Measurements from ENCODE around the gene C12orf56. TPM values are rescaled to one million over a fixed set of nuclear protein-coding genes. Genes with fewer than 3 reads are reported as not detected.
A peak's percentile ranks its signal among the peaks of the same experiment; 100 is the strongest.
"Not testable (repeated sequence)": the region's sequence is repeated elsewhere in the genome, so short reads cannot be mapped to it uniquely, and the experiment has no call there.

The C12orf56 gene
- total and polyA plus RNA-seq, 7 experiments from 2014 or later: 0.10 to 0.34 TPM; not detected in 5

- H3K27ac ChIP-seq (ENCODE audit: low read depth, low read length); H3K27me3 Mint-ChIP-seq; H3K27me3 ChIP-seq (ENCODE audit: control insufficient read depth in 2 of 2, insufficient read depth in 2 of 2, low read length in 2 of 2); DNase-seq; intact Hi-C loops (cut with micrococcal nuclease); POLR2A ChIA-PET; H3K4me3 ChIP-seq (ENCODE audit: low read length); H3K9me3 ChIP-seq (ENCODE audit: control insufficient read depth in 2 of 3, low read length in 3 of 3); ATAC-seq; H3K9me3 Mint-ChIP-seq; H3K4me3 Mint-ChIP-seq; CTCF ChIA-PET: not testable (repeated sequence)
- H3K27ac Mint-ChIP-seq: peak overlapping the region in 1 of 9 donors; percentile 88
- peaks cover 0 to 25% (median 14%) of the 10 kb centered on the region in 5 donors for H3K36me3 Mint-ChIP-seq
- peaks cover 17 to 52% (median 41%) of the 10 kb centered on the region in 7 donors for H3K4me1 Mint-ChIP-seq
- Histone ChIP-seq H3K36me3 (ENCODE audit: control insufficient read depth in 2 of 3, insufficient read depth in 3 of 3, low read length in 3 of 3) (peaks cover 0 to 22% (median 0%) of the 10 kb centered on the region in 3 experiments), H3K4me1 (ENCODE audit: control insufficient read depth in 2 of 2, insufficient read depth in 2 of 2, low read length in 2 of 2) (peaks cover 8 to 19% of the 10 kb centered on the region in 2 donors)
Observed at GRCh38 chr12:64217643-64218042, 172.9 kb downstream of the C12orf56 start.

GRCh38 chr12:64216239-64216638 is 174.3 kb downstream of the C12orf56 start:
- Histone ChIP-seq H3K27me3 (ENCODE audit: control insufficient read depth in 2 of 2, insufficient read depth in 2 of 2, low read length in 2 of 2) (no peaks in the 10 kb centered on the region), H3K27ac (ENCODE audit: low read depth, low read length) (no peak overlapping the region), H3K4me3 (ENCODE audit: low read length) (no peak overlapping the region), H3K9me3 (ENCODE audit: control insufficient read depth in 2 of 3, low read length in 3 of 3) (no peaks in the 10 kb centered on the region), H3K36me3 (ENCODE audit: control insufficient read depth in 2 of 3, insufficient read depth in 3 of 3, low read length in 3 of 3) (peaks cover 0 to 22% (median 4%) of the 10 kb centered on the region in 3 experiments), H3K4me1 (ENCODE audit: control insufficient read depth in 2 of 2, insufficient read depth in 2 of 2, low read length in 2 of 2) (peaks cover 5 to 17% of the 10 kb centered on the region in 2 donors)
- no peak overlapping the region for H3K4me3 Mint-ChIP-seq
- peaks cover 4 to 34% (median 24%) of the 10 kb centered on the region in 5 donors for H3K36me3 Mint-ChIP-seq
- ATAC-seq: no peak
- ChIA-PET CTCF (interaction anchor here (0.6 kb wide), 1 partner anchor 332 kb away, joined by 3 read pairs; no protein-coding TSS in a partner anchor), POLR2A (no interaction called here)
- intact Hi-C loops (cut with micrococcal nuclease): no loop called here
- H3K27ac Mint-ChIP-seq: peak overlapping the region in 1 of 9 donors; percentile 10
- H3K4me1 Mint-ChIP-seq: peaks cover 11 to 43% (median 31%) of the 10 kb centered on the region in 7 donors
- no peak for DNase-seq
- no peaks in the 10 kb centered on the region for H3K27me3 Mint-ChIP-seq
- H3K9me3 Mint-ChIP-seq: peaks cover 0 to 1% (median 0%) of the 10 kb centered on the region in 11 donors

Other genes with a start within 250 kb of the C12orf56 start
- 10 to 100 TPM; 11.7 to 26.9 (median 19.5) TPM for gene KICS2, start 168.5 kb downstream of the C12orf56 start, total RNA-seq
- gene KICS2, start 168.5 kb downstream of the C12orf56 start, polyA plus RNA-seq: 10 to 100 TPM; 11.3 to 12.4 TPM
- 100 to 1,000 TPM in 1 of 5 experiments, 10 to 100 TPM in 4; 46.6 to 118 (median 75.1) TPM for gene XPOT, start 13.6 kb upstream of the C12orf56 start, total RNA-seq
- gene XPOT, start 13.6 kb upstream of the C12orf56 start, polyA plus RNA-seq: 10 to 100 TPM; 24.8 to 34.1 TPM
- 10 to 100 TPM in 4 of 5 experiments, 1 to 10 TPM in 1; 9.0 to 34.0 (median 12.1) TPM for gene TBK1, start 61.4 kb upstream of the C12orf56 start, total RNA-seq
- gene TBK1, start 61.4 kb upstream of the C12orf56 start, polyA plus RNA-seq: 1 to 10 TPM; 3.1 to 4.0 TPM
- gene RASSF3, start 219.7 kb upstream of the C12orf56 start, total RNA-seq: 100 to 1,000 TPM in 4 of 5 experiments, 10 to 100 TPM in 1; 79.0 to 200 (median 107) TPM
- gene RASSF3, start 219.7 kb upstream of the C12orf56 start, polyA plus RNA-seq: 1 to 10 TPM; 4.4 to 5.5 TPM